ENCODE data around the gene CARD19.
"Not testable (repeated sequence)": the region's sequence is repeated elsewhere in the genome, so short reads cannot be mapped to it uniquely, and the experiment has no call there.

Gene CARD19

GRCh38 chr9:93108291-93109041 lies 12.4 kb downstream of the CARD19 start:
- DNase-seq: no peak

- DNase-seq: no peak
Observed at GRCh38 chr9:93110311-93110855, 14.4 kb downstream of the CARD19 start.

- no peak for DNase-seq
Observed at GRCh38 chr9:93111001-93111370, 15.0 kb downstream of the CARD19 start.

GRCh38 chr9:93111371-93112115 lies 15.5 kb downstream of the CARD19 start:
- DNase-seq: no peak

GRCh38 chr9:93112116-93112863 lies 16.3 kb downstream of the CARD19 start:
- DNase-seq: no peak

- DNase-seq: no peak
Observed at GRCh38 chr9:93112864-93113389, 16.9 kb downstream of the CARD19 start.

- DNase-seq: no peak
Observed at GRCh38 chr9:93114169-93114983, 18.4 kb downstream of the CARD19 start.

GRCh38 chr9:93114984-93115335 lies 18.9 kb downstream of the CARD19 start:
- no peak for DNase-seq

GRCh38 chr9:93115486-93116071 lies 19.6 kb downstream of the CARD19 start:
- no peak for DNase-seq

GRCh38 chr9:93116072-93116961 lies 20.3 kb downstream of the CARD19 start:
- no peak for DNase-seq

- not testable (repeated sequence) for DNase-seq
Observed at GRCh38 chr9:93117521-93117920, 21.5 kb downstream of the CARD19 start.

GRCh38 chr9:93117924-93118862 lies 22.2 kb downstream of the CARD19 start:
- no peak for DNase-seq

- no peak for DNase-seq
Observed at GRCh38 chr9:93118863-93119702, 23.1 kb downstream of the CARD19 start.

- no peak for DNase-seq
Observed at GRCh38 chr9:93119703-93119952, 23.6 kb downstream of the CARD19 start.

- DNase-seq: peak; percentile 41
Observed at GRCh38 chr9:93119953-93120845, 24.2 kb downstream of the CARD19 start.

- no peak for DNase-seq
Observed at GRCh38 chr9:93120846-93121315, 24.9 kb downstream of the CARD19 start.

- DNase-seq: no peak
Observed at GRCh38 chr9:93121316-93122241, 25.6 kb downstream of the CARD19 start.

Measured in DMS153 (cell line).